Measurements from ENCODE around the gene ADGRG2. TPM values are rescaled to one million over a fixed set of nuclear protein-coding genes. Genes with fewer than 3 reads are reported as not detected.

ADGRG2 gene
- total RNA-seq, 1 experiment from 2014 or later = not detected

GRCh38 chrX:18944482-18944881 lies 177.8 kb downstream of the ADGRG2 start:
- Histone ChIP-seq H3K36me3 (ENCODE audit: control insufficient read depth in 1 of 2, insufficient read depth in 2 of 2, low read length in 2 of 2) (no peaks in the 10 kb centered on the region; a peak in 1 of 4 replicates), H3K4me3 (replicated peaks in 1 of 2; ENCODE audit: low read depth in 1 of 2, low read length in 2 of 2) (no peak overlapping the region)
- no peak for DNase-seq (ENCODE audit: low read depth, low spot score)

More at GRCh38 chrX:18944482-18944881, 177.8 kb downstream of the ADGRG2 start:
- Histone ChIP-seq H3K79me2 (ENCODE audit: insufficient read depth, low read length) (no peaks in the 10 kb centered on the region), H3K4me1 (ENCODE audit: control insufficient read depth in 1 of 2, insufficient read depth in 2 of 2, low read length in 2 of 2) (no peaks in the 10 kb centered on the region; a peak in 1 of 4 replicates), H2AFZ (ENCODE audit: low read depth, low read length, poor library complexity, severe bottlenecking) (no peak overlapping the region), H3K27ac (ENCODE audit: low read depth, low read length) (no peak overlapping the region), H3K9me3 (ENCODE audit: control insufficient read depth in 1 of 2, insufficient read depth in 1 of 2, low read depth in 1 of 2, low read length in 2 of 2) (no peaks in the 10 kb centered on the region), H3K9ac (ENCODE audit: low read length) (no peak overlapping the region), H3K9me2 (ENCODE audit: insufficient read depth) (no peaks in the 10 kb centered on the region), H3K27me3 (ENCODE audit: insufficient read depth, low read length) (no peaks in the 10 kb centered on the region), H4K20me1 (ENCODE audit: insufficient read depth) (no peaks in the 10 kb centered on the region), H3K4me2 (ENCODE audit: low read length) (no peak overlapping the region)
- CTCF ChIA-PET = no interaction called here
- no TSS peak for BruUV-seq (replicated peaks)
- intact Hi-C loops (cut with micrococcal nuclease) = no loop called here
- TF ChIP-seq ZNF274 (IDR thresholded peaks at IDR 0.05; ENCODE audit: low read depth, low read length) (no peak), MAX (IDR thresholded peaks at IDR 0.05) (no peak), POLR2A (IDR thresholded peaks at IDR 0.05; ENCODE audit: borderline replicate concordance, extremely low read depth, insufficient read depth, insufficient read length) (no peak), JUND (IDR thresholded peaks at IDR 0.05) (no peak), EGR1 (IDR thresholded peaks at IDR 0.05; ENCODE audit: low read depth) (no peak), TCF7L2 (IDR thresholded peaks at IDR 0.05; ENCODE audit: borderline replicate concordance, extremely low read depth, insufficient read depth, insufficient read length) (no peak), SRF (IDR thresholded peaks at IDR 0.05; ENCODE audit: low read depth) (no peak), REST (IDR thresholded peaks at IDR 0.05; ENCODE audit: low read depth) (no peak), SIN3A (IDR thresholded peaks at IDR 0.05; ENCODE audit: low read depth) (no peak), POLR2AphosphoS5 (IDR thresholded peaks at IDR 0.05; ENCODE audit: low read depth, low read length) (no peak)
- POLR2A ChIA-PET = no interaction called here
- ATAC-seq = no peak
- RAD21 ChIA-PET (ENCODE audit: low non-redundant PET in 1 of 2, low total read pairs in 2 of 2, uncharacterized antibody in 2 of 2, unreplicated experiment in 2 of 2) = no interaction called here

Measured in HCT116 (cell line).